Measurements from ENCODE around the gene HELB. TPM values are rescaled to one million over a fixed set of nuclear protein-coding genes. Genes with fewer than 3 reads are reported as not detected.

The HELB gene
- total and polyA plus RNA-seq, 2 of the 4 experiments (the other 2 are of a cell fraction), result 0.72 to 2.9 TPM

- no peak overlapping the region for H2AK5ac ChIP-seq (ENCODE audit: low read depth, low read length)
- H3K27ac ChIP-seq (ENCODE audit: insufficient read depth, low read length), result no peak overlapping the region
- H2BK120ac ChIP-seq (ENCODE audit: low read depth, low read length), result no peak overlapping the region
- intact Hi-C loops (cut with micrococcal nuclease), result loop anchor here (1.0 kb wide), 1 partner anchor 57 kb away; no protein-coding TSS in a partner anchor
- ChIA-PET CTCF (interaction anchor here (1.0 to 1.9 kb wide), 2 partner anchors 24 to 57 kb away, joined by 4 to 7 read pairs; no protein-coding TSS in a partner anchor), POLR2A (ENCODE audit: unreplicated experiment) (no interaction called here)
- in situ Hi-C loops (cut with MboI; ENCODE audit: low sequenced_read_pairs), result no loop called here
- no peak overlapping the region for H4K91ac ChIP-seq (ENCODE audit: insufficient read depth, low read depth, low read length)
- BruUV-seq (replicated peaks), result no TSS peak
- H2BK15ac ChIP-seq (ENCODE audit: low read depth, low read length), result no peak overlapping the region
- dilution Hi-C loops (cut with HindIII; ENCODE audit: low sequenced_read_pairs, unreplicated experiment), result no loop called here
- 48% methylated on average over 2 of the region's 9 CpGs; no CpG with 5 or more reads in 1 of the 2 experiments for WGBS, 2 experiments (ENCODE audit: extremely low coverage in 2 of 2, insufficient read length in 1 of 2)
- H3K18ac ChIP-seq (ENCODE audit: low read depth, low read length), result no peak overlapping the region
- H3K4me2 ChIP-seq (ENCODE audit: low read depth, low read length), result no peak overlapping the region
- H3K4ac ChIP-seq (ENCODE audit: low read depth, low read length), result no peak overlapping the region
- DNase-seq, result peak; percentile 34
- H2AK9ac ChIP-seq (replicated peaks; ENCODE audit: low read depth, low read length, poor library complexity), result no peak overlapping the region
- H3K56ac ChIP-seq (ENCODE audit: extremely low read depth, insufficient read depth, low read length), result no peak overlapping the region
- no peaks in the 10 kb centered on the region for H3K4me1 ChIP-seq (ENCODE audit: control insufficient read depth, insufficient read depth, low read length)
- no peak overlapping the region for H3K14ac ChIP-seq (replicated peaks; ENCODE audit: low read depth, low read length)
- no peak overlapping the region for H4K5ac ChIP-seq (ENCODE audit: low read depth, low read length)
- no peak overlapping the region for H2AFZ ChIP-seq (replicated peaks; ENCODE audit: low read length, poor library complexity)
- no peaks in the 10 kb centered on the region; the same call in 1 of the 2 replicates for H3K9me1 ChIP-seq (ENCODE audit: insufficient read depth, low read length)
- H4K20me1 ChIP-seq (ENCODE audit: insufficient read depth, low read length), result no peaks in the 10 kb centered on the region
- H4K8ac ChIP-seq (ENCODE audit: low read depth in 2 of 2, low read length in 2 of 2), result no peak overlapping the region
- no peak overlapping the region for H3K4me3 ChIP-seq (ENCODE audit: insufficient read depth, low read depth, low read length)
- no peaks in the 10 kb centered on the region for H3K36me3 ChIP-seq (ENCODE audit: control insufficient read depth, insufficient read depth, low read length)
- H2BK5ac ChIP-seq (ENCODE audit: low read depth, low read length, poor library complexity, severe bottlenecking), result no peak overlapping the region
- H2BK20ac ChIP-seq (ENCODE audit: low read depth, low read length), result no peak overlapping the region
- H3K9me3 ChIP-seq (ENCODE audit: control insufficient read depth, insufficient read depth, low read length), result no peaks in the 10 kb centered on the region
- TF ChIP-seq RAD21 (IDR thresholded peaks at IDR 0.05; ENCODE audit: low read length) (peak; percentile 47), SMC3 (IDR thresholded peaks at IDR 0.05; ENCODE audit: low read depth, low read length) (peak; percentile 53), FOS (IDR thresholded peaks at IDR 0.05; ENCODE audit: low read depth, low read length) (no peak), USF2 (IDR thresholded peaks at IDR 0.05; ENCODE audit: low read depth, low read length) (no peak), MAFK (IDR thresholded peaks at IDR 0.05; ENCODE audit: low read depth, low read length) (no peak), CTCF (conservative IDR thresholded peaks at IDR 0.05; ENCODE audit: low read depth, low read length) (peak; percentile 41)
- H3K27me3 ChIP-seq (ENCODE audit: control insufficient read depth, insufficient read depth, low read length), result no peaks in the 10 kb centered on the region
- no peak overlapping the region for H3K23ac ChIP-seq (ENCODE audit: low read depth, low read length)
- no peaks in the 10 kb centered on the region for H3K79me1 ChIP-seq (ENCODE audit: low read depth in 1 of 2, low read length in 2 of 2)
- peak; percentile 57; the same call in 1 of the 2 replicates for ATAC-seq (ENCODE audit: low read depth)
- no peak overlapping the region for H3K9ac ChIP-seq (ENCODE audit: low read depth, low read length)
Observed at GRCh38 chr12:66352197-66352596, 49.9 kb downstream of the HELB start.
